A204.1 (cell line): Measurements from ENCODE around the gene ADAMTS8.

Experiments
- FAIRE-seq: peaks from 2 replicates; lab custom pipeline; 2012; peaks lifted over from hg19 to GRCh38; lab: Jason Lieb, UNC

The ADAMTS8 gene

GRCh38 chr11:130428316-130429119 lies at the start of gene ADAMTS8:
TSS of gene ADAMTS8 (minus strand) at chr11:130428609. CDS start at chr11:130428286, 323 bp downstream.
- no peak for FAIRE-seq

- no peak for FAIRE-seq
Observed at GRCh38 chr11:130477586-130478203, 49.3 kb upstream of the ADAMTS8 start.

GRCh38 chr11:130476922-130477491 lies 48.6 kb upstream of the ADAMTS8 start:
- FAIRE-seq: no peak

- no peak for FAIRE-seq
Observed at GRCh38 chr11:130476200-130476921, 48.0 kb upstream of the ADAMTS8 start.

- FAIRE-seq: no peak
Observed at GRCh38 chr11:130475426-130476053, 47.1 kb upstream of the ADAMTS8 start.

- no peak for FAIRE-seq
Observed at GRCh38 chr11:130474637-130475400, 46.4 kb upstream of the ADAMTS8 start.

- FAIRE-seq: no peak
Observed at GRCh38 chr11:130473795-130474377, 45.5 kb upstream of the ADAMTS8 start.

GRCh38 chr11:130473056-130473794 lies 44.8 kb upstream of the ADAMTS8 start:
- no peak for FAIRE-seq

- FAIRE-seq: no peak
Observed at GRCh38 chr11:130472434-130472961, 44.1 kb upstream of the ADAMTS8 start.

GRCh38 chr11:130471731-130472433 lies 43.5 kb upstream of the ADAMTS8 start:
- FAIRE-seq: no peak

GRCh38 chr11:130470832-130471706 lies 42.7 kb upstream of the ADAMTS8 start:
- FAIRE-seq: no peak

- no peak for FAIRE-seq
Observed at GRCh38 chr11:130469181-130469580, 40.8 kb upstream of the ADAMTS8 start.

GRCh38 chr11:130467116-130467900 lies 38.9 kb upstream of the ADAMTS8 start:
- no peak for FAIRE-seq

- FAIRE-seq: no peak
Observed at GRCh38 chr11:130465263-130465662, 36.9 kb upstream of the ADAMTS8 start.

GRCh38 chr11:130464291-130464812 lies 35.9 kb upstream of the ADAMTS8 start:
- no peak for FAIRE-seq

- FAIRE-seq: no peak
Observed at GRCh38 chr11:130462931-130463330, 34.5 kb upstream of the ADAMTS8 start.
